ENCODE data around the gene ZNF281.

DNA sequence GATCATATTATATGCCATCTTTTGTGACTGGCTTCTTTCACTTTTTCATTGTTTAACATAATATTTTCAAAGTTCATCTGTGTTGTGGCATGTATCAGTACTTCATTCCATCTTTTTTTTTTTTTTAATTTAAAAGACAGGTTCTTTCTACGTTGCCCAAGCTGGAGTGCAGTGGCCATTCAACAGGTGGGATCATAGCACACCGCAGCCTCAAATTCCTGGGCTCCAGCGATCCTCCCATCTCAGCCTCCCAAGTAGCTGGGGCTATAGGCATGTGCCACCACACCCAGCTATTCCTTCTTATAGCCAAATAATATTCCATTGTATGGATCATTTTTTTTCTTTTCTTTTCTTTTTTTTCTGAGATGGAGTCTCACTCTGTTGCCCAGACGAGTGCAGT lies 34.6 kb upstream of the ZNF281 start:
- TF ChIP-seq YY1 (IDR thresholded peaks at IDR 0.05; ENCODE audit: insufficient read depth, insufficient read length) (no peak), ZNF274 (IDR thresholded peaks at IDR 0.05; ENCODE audit: low read depth, low read length) (no peak)
